Activated T-cell treated with anti-CD3 and anti-CD28 coated beads, Interleukin-2, amount 50 U/mL, for 72 hours (primary cell): Measurements from ENCODE around the gene SMLR1. TPM values are rescaled to one million over a fixed set of nuclear protein-coding genes. Genes with fewer than 3 reads are reported as not detected.

ENCODE experiments used
- ATAC-seq, 2 donors: fragments of 150-1000 bp; cut with Tn5 transposase; replicated peaks in 1 of 2; 2 replicates each; pipeline ENCODE4 v1.10.0; 2021; ENCODE audit warnings: moderate library complexity in 2 of 2, mild to moderate bottlenecking in 1 of 2
- DNase-seq, 2 donors: peaks; one replicate each; pipeline ENCODE4 v3.0.0; 2021 to 2022; ENCODE audit warnings: mixed read lengths in 1 of 2
- H3K27ac Mint-ChIP-seq: one replicate; pipeline ENCODE4 v1.8.0; 2022; ENCODE audit warnings: mild to moderate bottlenecking, moderate library complexity, mixed read lengths
- H3K27me3 Mint-ChIP-seq: one replicate; pipeline ENCODE4 v1.8.0; 2022; ENCODE audit warnings: low read depth, mixed read lengths
- H3K36me3 Mint-ChIP-seq, 2 donors: one replicate each; pipeline ENCODE4 v1.8.0; 2022; ENCODE audit warnings: mixed read lengths in 2 of 2, mild to moderate bottlenecking in 1 of 2; ENCODE audit not compliant: insufficient read depth in 2 of 2
- H3K4me1 Mint-ChIP-seq: one replicate; pipeline ENCODE4 v1.8.0; 2022; ENCODE audit warnings: low read depth, mixed read lengths
- H3K4me3 Mint-ChIP-seq, 2 donors: one replicate each; pipeline ENCODE4 v1.8.0; 2022; ENCODE audit warnings: mild to moderate bottlenecking in 2 of 2, mixed read lengths in 2 of 2, moderate library complexity in 2 of 2
- H3K9me3 Mint-ChIP-seq, 2 donors: one replicate each; pipeline ENCODE4 v1.8.0; 2022; ENCODE audit warnings: mixed read lengths in 2 of 2
- total RNA-seq, 2 donors: library from RNA; stranded (reverse); gene quantifications; one replicate each; pipeline ENCODE4 v1.2.3, GENCODE V29; 2022

Gene SMLR1
- total RNA-seq, 2 donors from 2014 or later: not detected

GRCh38 chr6:130869681-130870080 lies 42.5 kb downstream of the SMLR1 start:
- ATAC-seq (no peak), DNase-seq (no peak)
- H3K4me3 Mint-ChIP-seq: no peak overlapping the region
- no peaks in the 10 kb centered on the region for H3K9me3 Mint-ChIP-seq
- H3K36me3 Mint-ChIP-seq: no peaks in the 10 kb centered on the region
- no peaks in the 10 kb centered on the region for H3K27me3 Mint-ChIP-seq
- H3K27ac Mint-ChIP-seq: no peak overlapping the region
- peaks cover 6% of the 10 kb centered on the region for H3K4me1 Mint-ChIP-seq

GRCh38 chr6:130870179-130870880 lies 43.1 kb downstream of the SMLR1 start:
- no peak overlapping the region for H3K4me3 Mint-ChIP-seq
- DNase-seq (no peak), ATAC-seq (no peak)
- no peaks in the 10 kb centered on the region for H3K9me3 Mint-ChIP-seq
- H3K27me3 Mint-ChIP-seq: no peaks in the 10 kb centered on the region
- no peaks in the 10 kb centered on the region for H3K36me3 Mint-ChIP-seq
- H3K4me1 Mint-ChIP-seq: peaks cover 6% of the 10 kb centered on the region
- H3K27ac Mint-ChIP-seq: no peak overlapping the region

DNA sequence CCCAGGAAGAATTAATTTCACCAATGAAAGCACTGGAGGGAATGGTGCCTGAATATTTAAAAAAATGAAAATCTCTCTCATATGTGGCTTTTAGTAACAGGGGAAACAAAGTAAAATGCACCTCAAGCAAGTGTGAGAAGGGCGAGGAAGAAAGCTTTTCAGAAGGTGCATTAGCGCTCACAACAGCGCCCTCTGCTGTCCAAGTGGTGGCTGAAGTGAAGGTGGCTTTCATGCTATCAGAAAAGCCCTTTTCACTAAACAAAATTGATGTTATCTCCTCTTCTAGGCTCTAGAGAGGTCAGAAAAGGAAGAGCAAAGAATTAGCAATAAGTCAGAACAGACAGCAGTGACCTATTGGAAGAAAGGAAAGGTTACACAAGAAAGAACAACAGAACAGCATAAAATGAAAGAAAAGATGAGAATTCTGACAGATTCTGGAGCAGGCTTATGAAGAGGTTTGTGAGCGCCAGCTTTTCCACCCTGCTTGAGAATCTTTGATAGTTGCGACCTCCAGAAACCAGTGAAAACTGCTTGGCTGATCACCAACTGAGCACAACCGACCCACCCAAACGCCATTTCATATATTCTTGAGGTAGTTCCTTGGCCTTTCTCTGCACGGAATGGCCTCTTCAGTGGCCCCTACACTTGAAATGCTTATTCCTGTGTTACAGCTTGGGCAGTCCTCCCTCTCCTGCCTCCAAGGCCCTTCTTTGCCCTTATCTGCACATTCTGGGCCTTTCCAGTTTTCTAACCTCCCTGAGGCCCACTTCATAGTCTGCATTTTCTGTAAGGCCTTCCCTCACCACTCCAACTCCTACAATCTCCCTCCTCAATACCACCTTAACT lies 45.3 kb downstream of the SMLR1 start:
- no peak overlapping the region for H3K27ac Mint-ChIP-seq
- no peak overlapping the region for H3K4me3 Mint-ChIP-seq
- DNase-seq: peak; percentile 66 to 70
- H3K36me3 Mint-ChIP-seq: no peaks in the 10 kb centered on the region
- H3K4me1 Mint-ChIP-seq: peaks cover 6% of the 10 kb centered on the region
- H3K27me3 Mint-ChIP-seq: no peaks in the 10 kb centered on the region
- H3K9me3 Mint-ChIP-seq: no peaks in the 10 kb centered on the region
- peak; percentile 35 to 62 for ATAC-seq

- Mint-ChIP-seq H3K9me3 (no peaks in the 10 kb centered on the region), H3K36me3 (no peaks in the 10 kb centered on the region), H3K27me3 (no peaks in the 10 kb centered on the region), H3K4me3 (no peak overlapping the region), H3K27ac (no peak overlapping the region), H3K4me1 (peaks cover 6% of the 10 kb centered on the region)
- ATAC-seq (no peak), DNase-seq (no peak)
Measured at GRCh38 chr6:130873746-130874145, 46.5 kb downstream of the SMLR1 start.

- no peak overlapping the region for H3K27ac Mint-ChIP-seq
- no peaks in the 10 kb centered on the region for H3K36me3 Mint-ChIP-seq
- DNase-seq: no peak
- no peaks in the 10 kb centered on the region for H3K4me1 Mint-ChIP-seq
- no peaks in the 10 kb centered on the region for H3K27me3 Mint-ChIP-seq
- no peaks in the 10 kb centered on the region for H3K9me3 Mint-ChIP-seq
- H3K4me3 Mint-ChIP-seq: no peak overlapping the region
- no peak for ATAC-seq
Measured at GRCh38 chr6:130879826-130880225, 52.6 kb downstream of the SMLR1 start.

- Mint-ChIP-seq H3K4me3 (no peak overlapping the region), H3K27ac (no peak overlapping the region), H3K36me3 (no peaks in the 10 kb centered on the region), H3K9me3 (no peaks in the 10 kb centered on the region), H3K4me1 (no peaks in the 10 kb centered on the region), H3K27me3 (no peaks in the 10 kb centered on the region)
- no peak for DNase-seq
- ATAC-seq: no peak
Measured at GRCh38 chr6:130882370-130882769, 55.2 kb downstream of the SMLR1 start.

DNA sequence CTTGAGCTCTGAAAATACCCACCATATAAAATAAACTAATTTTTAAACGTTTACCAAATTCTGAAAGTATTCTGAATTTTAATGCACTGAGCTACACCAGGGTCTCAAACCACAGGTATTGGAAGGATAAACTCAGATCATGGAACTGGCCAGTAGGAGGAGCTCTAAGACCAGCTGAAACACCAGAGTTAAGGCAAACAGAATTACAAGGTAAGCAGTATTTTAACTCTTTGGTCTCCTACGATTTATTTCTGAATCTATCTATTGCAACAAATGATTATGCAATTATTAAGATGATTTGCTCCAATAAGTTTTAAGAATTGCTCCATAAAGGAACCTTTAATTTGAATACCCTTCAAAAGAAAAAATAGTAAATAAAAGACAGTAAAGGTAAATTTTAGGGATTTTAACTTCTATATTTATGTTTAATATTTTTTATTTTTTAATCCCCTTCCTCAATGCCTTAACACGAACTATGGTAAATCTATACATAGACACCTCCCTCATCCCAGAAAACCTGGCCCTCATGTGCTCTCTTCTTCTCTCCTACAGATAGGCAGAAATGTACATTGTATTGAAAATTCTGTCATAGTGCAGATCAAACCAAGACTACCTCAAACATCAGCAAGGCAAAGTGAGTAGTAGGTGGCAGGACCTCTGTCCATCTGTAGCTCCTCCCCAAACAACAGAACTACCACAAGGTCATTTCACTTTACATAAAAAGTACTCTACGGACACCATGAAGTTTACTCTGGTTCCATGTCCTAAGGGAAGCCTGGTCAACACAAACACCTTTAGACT lies 58.4 kb downstream of the SMLR1 start:
- H3K36me3 Mint-ChIP-seq: no peaks in the 10 kb centered on the region
- ATAC-seq: peak; percentile 72 to 73

More for the DNA sequence above, 58.4 kb downstream of the SMLR1 start:
- no peak overlapping the region for H3K4me3 Mint-ChIP-seq
- no peaks in the 10 kb centered on the region for H3K9me3 Mint-ChIP-seq
- no peaks in the 10 kb centered on the region for H3K27me3 Mint-ChIP-seq
- DNase-seq: peak; percentile 69 to 76
- no peak overlapping the region for H3K27ac Mint-ChIP-seq
- no peaks in the 10 kb centered on the region for H3K4me1 Mint-ChIP-seq

Other genes with a start within 250 kb of the SMLR1 start
- gene EPB41L2, start 235.8 kb downstream of the SMLR1 start, total RNA-seq: 10 to 100 TPM; 17.5 to 27.4 TPM